CD4-positive, alpha-beta memory T cell (primary cell): ENCODE measurements around the gene RAB35. TPM values are rescaled to one million over a fixed set of nuclear protein-coding genes. Genes with fewer than 3 reads are reported as not detected.

ENCODE experiments used
- CTCF ChIA-PET: fragments of 350-600 bp; sonication (Branson Sonifier 250); formaldehyde crosslinking; loops from one replicate; lab custom pipeline; 2021; ENCODE audit warnings: inconsistent platforms; ENCODE audit not compliant: partially characterized antibody; lab: Charles Lee
- POLR2A ChIA-PET: fragments of 350-600 bp; sonication (Branson Sonifier 250); formaldehyde crosslinking; loops from one replicate; lab custom pipeline; 2021; ENCODE audit not compliant: partially characterized antibody; lab: Charles Lee
- DNase-seq, 5 donors: peaks; one replicate each; pipeline versions ENCODE4 v3.0.0 to v3.0.0-alpha.2; 2020 to 2022; ENCODE audit warnings: mixed read lengths in 1 of 5
- H3K27ac ChIP-seq: one replicate; pipeline ENCODE4 v1.7.0; 2013; ENCODE audit warnings: low read depth, low read length
- H3K27me3 ChIP-seq: 2 replicates; pipeline ENCODE4 v1.7.0; 2013; ENCODE audit warnings: mild to moderate bottlenecking, low read length, moderate library complexity; ENCODE audit not compliant: insufficient read depth
- H3K36me3 ChIP-seq: 2 replicates; pipeline ENCODE4 v1.7.0; 2013; ENCODE audit warnings: mild to moderate bottlenecking, low read length, moderate library complexity; ENCODE audit not compliant: insufficient read depth
- H3K4me1 ChIP-seq: 2 replicates; pipeline ENCODE4 v1.7.0; 2013; ENCODE audit warnings: mild to moderate bottlenecking, low read length, moderate library complexity; ENCODE audit not compliant: insufficient read depth
- H3K4me3 ChIP-seq, 2 donors: one replicate each; pipeline ENCODE4 v1.7.0; 2013; ENCODE audit warnings: low read length in 2 of 2, mild to moderate bottlenecking in 1 of 2
- H3K9me3 ChIP-seq, 2 donors: one replicate each; pipeline ENCODE4 v1.7.0; 2013; ENCODE audit warnings: low read length in 2 of 2, control low read depth in 1 of 2; ENCODE audit not compliant: control insufficient read depth in 1 of 2
- H3K27ac Mint-ChIP-seq, 7 donors: one replicate each; pipeline ENCODE4 v1.8.0; 2020 to 2021; ENCODE audit warnings: mixed read lengths in 7 of 7, mild to moderate bottlenecking in 6 of 7, inconsistent platforms in 3 of 7, moderate library complexity in 3 of 7
- H3K27me3 Mint-ChIP-seq, 2 donors: one replicate each; pipeline ENCODE4 v1.8.0; 2020 to 2021; ENCODE audit warnings: mixed read lengths in 2 of 2
- H3K36me3 Mint-ChIP-seq, 2 donors: one replicate each; pipeline ENCODE4 v1.8.0; 2020 to 2021; ENCODE audit warnings: mixed read lengths in 2 of 2, inconsistent platforms in 1 of 2, mild to moderate bottlenecking in 1 of 2
- H3K4me1 Mint-ChIP-seq, 4 donors: one replicate each; pipeline ENCODE4 v1.8.0; 2020 to 2021; ENCODE audit warnings: mixed read lengths in 4 of 4, mild to moderate bottlenecking in 1 of 4
- H3K4me3 Mint-ChIP-seq, 8 donors: one replicate each; pipeline ENCODE4 v1.8.0; 2020 to 2021; ENCODE audit warnings: mixed read lengths in 8 of 8, mild to moderate bottlenecking in 7 of 8, moderate library complexity in 6 of 8, inconsistent platforms in 3 of 8
- H3K9me3 Mint-ChIP-seq, 8 donors: one replicate each; pipeline ENCODE4 v1.8.0; 2020 to 2021; ENCODE audit warnings: mixed read lengths in 8 of 8, mild to moderate bottlenecking in 5 of 8, inconsistent platforms in 3 of 8, moderate library complexity in 1 of 8
- intact Hi-C: fragments of 100-400 bp; cut with micrococcal nuclease; formaldehyde crosslinking; loops from one replicate; pipeline ENCODE4 v1.15.1; 2023
- polyA plus RNA-seq, 2 donors: library from polyadenylated mRNA; unstranded; fragments of 300-500 nt; fragmentation: Illumina TruSeq; gene quantifications; one replicate each; pipeline ENCODE4 v1.2.3, GENCODE V29; 2021
- total RNA-seq, 2 experiments: library from RNA; stranded (reverse); gene quantifications; one replicate each; pipeline ENCODE4 v1.2.3, GENCODE V29; 2021

RAB35 gene
- total and polyA plus RNA-seq, 4 experiments from 2014 or later, result 12.4 to 71.3 (median 45.4) TPM

GRCh38 chr12:120141336-120141735 lies 24.8 kb upstream of the RAB35 start:
- Mint-ChIP-seq H3K4me3 (no peak overlapping the region), H3K4me1 (peaks cover 0 to 2% (median 0%) of the 10 kb centered on the region in 4 donors), H3K9me3 (no peaks in the 10 kb centered on the region), H3K27ac (peak overlapping the region in 1 of 7 donors; percentile 2), H3K27me3 (no peaks in the 10 kb centered on the region), H3K36me3 (peaks cover 53 to 78% of the 10 kb centered on the region in 2 donors)
- H3K27me3 ChIP-seq, result no peaks in the 10 kb centered on the region
- H3K4me1 ChIP-seq, result no peaks in the 10 kb centered on the region
- ChIA-PET POLR2A (no interaction called here), CTCF (no interaction called here)
- intact Hi-C loops, result no loop called here
- H3K27ac ChIP-seq, result no peak overlapping the region
- H3K4me3 ChIP-seq, result no peak overlapping the region
- no peak for DNase-seq
- H3K36me3 ChIP-seq, result peaks cover 78% of the 10 kb centered on the region
- H3K9me3 ChIP-seq, result no peaks in the 10 kb centered on the region

GRCh38 chr12:120140603-120141002 lies 24.1 kb upstream of the RAB35 start:
- no peaks in the 10 kb centered on the region for H3K27me3 Mint-ChIP-seq
- peaks cover 0 to 2% (median 0%) of the 10 kb centered on the region in 4 donors for H3K4me1 Mint-ChIP-seq
- H3K9me3 Mint-ChIP-seq, result no peaks in the 10 kb centered on the region
- POLR2A ChIA-PET, result no interaction called here
- intact Hi-C loops, result no loop called here
- Histone ChIP-seq H3K9me3 (no peaks in the 10 kb centered on the region), H3K27ac (no peak overlapping the region), H3K27me3 (no peaks in the 10 kb centered on the region), H3K36me3 (peaks cover 84% of the 10 kb centered on the region), H3K4me3 (no peak overlapping the region), H3K4me1 (no peaks in the 10 kb centered on the region)
- no peak overlapping the region for H3K4me3 Mint-ChIP-seq
- CTCF ChIA-PET, result no interaction called here
- DNase-seq, result no peak
- peaks cover 56 to 83% of the 10 kb centered on the region in 2 donors for H3K36me3 Mint-ChIP-seq
- H3K27ac Mint-ChIP-seq, result no peak overlapping the region

- no peak for DNase-seq
- H3K27ac Mint-ChIP-seq, result peak overlapping the region in 2 of 7 donors; percentile 29 to 81
- intact Hi-C loops, result no loop called here
- no peak overlapping the region for H3K4me3 Mint-ChIP-seq
- no peaks in the 10 kb centered on the region for H3K27me3 Mint-ChIP-seq
- no peaks in the 10 kb centered on the region for H3K9me3 ChIP-seq
- H3K4me1 ChIP-seq, result no peaks in the 10 kb centered on the region
- no peaks in the 10 kb centered on the region for H3K27me3 ChIP-seq
- H3K36me3 Mint-ChIP-seq, result peaks cover 52 to 84% of the 10 kb centered on the region in 2 donors
- ChIA-PET CTCF (no interaction called here), POLR2A (no interaction called here)
- H3K27ac ChIP-seq, result no peak overlapping the region
- H3K36me3 ChIP-seq, result peaks cover 80% of the 10 kb centered on the region
- peaks cover 0 to 2% (median 0%) of the 10 kb centered on the region in 4 donors for H3K4me1 Mint-ChIP-seq
- H3K4me3 ChIP-seq, result no peak overlapping the region
- no peaks in the 10 kb centered on the region for H3K9me3 Mint-ChIP-seq
Measured at GRCh38 chr12:120139958-120140357, 23.4 kb upstream of the RAB35 start.

- H3K4me3 ChIP-seq, result no peak overlapping the region
- intact Hi-C loops, result no loop called here
- H3K4me1 Mint-ChIP-seq, result peaks cover 0 to 2% (median 0%) of the 10 kb centered on the region in 4 donors
- no peak overlapping the region for H3K27ac Mint-ChIP-seq
- no peaks in the 10 kb centered on the region for H3K9me3 Mint-ChIP-seq
- H3K27ac ChIP-seq, result no peak overlapping the region
- no peak for DNase-seq
- H3K4me3 Mint-ChIP-seq, result no peak overlapping the region
- no peaks in the 10 kb centered on the region for H3K9me3 ChIP-seq
- H3K27me3 ChIP-seq, result no peaks in the 10 kb centered on the region
- H3K4me1 ChIP-seq, result no peaks in the 10 kb centered on the region
- no peaks in the 10 kb centered on the region for H3K27me3 Mint-ChIP-seq
- CTCF ChIA-PET, result no interaction called here
- peaks cover 53 to 86% of the 10 kb centered on the region in 2 donors for H3K36me3 Mint-ChIP-seq
- POLR2A ChIA-PET, result no interaction called here
- peaks cover 83% of the 10 kb centered on the region for H3K36me3 ChIP-seq
Measured at GRCh38 chr12:120138366-120138765, 21.8 kb upstream of the RAB35 start.

GRCh38 chr12:120137833-120138232 lies 21.3 kb upstream of the RAB35 start:
- no peak for DNase-seq
- no peaks in the 10 kb centered on the region for H3K9me3 ChIP-seq
- intact Hi-C loops, result no loop called here
- no peak overlapping the region for H3K27ac Mint-ChIP-seq
- POLR2A ChIA-PET, result no interaction called here
- peaks cover 88% of the 10 kb centered on the region for H3K36me3 ChIP-seq
- peaks cover 0 to 2% (median 0%) of the 10 kb centered on the region in 4 donors for H3K4me1 Mint-ChIP-seq
- no peaks in the 10 kb centered on the region for H3K27me3 Mint-ChIP-seq
- H3K4me3 Mint-ChIP-seq, result no peak overlapping the region
- H3K4me3 ChIP-seq, result no peak overlapping the region
- H3K27ac ChIP-seq, result no peak overlapping the region
- no peaks in the 10 kb centered on the region for H3K4me1 ChIP-seq
- H3K9me3 Mint-ChIP-seq, result no peaks in the 10 kb centered on the region
- CTCF ChIA-PET, result no interaction called here
- H3K36me3 Mint-ChIP-seq, result peaks cover 54 to 90% of the 10 kb centered on the region in 2 donors
- H3K27me3 ChIP-seq, result no peaks in the 10 kb centered on the region

GRCh38 chr12:120136093-120136770 lies 19.7 kb upstream of the RAB35 start:
- Histone ChIP-seq H3K36me3 (peaks cover 88% of the 10 kb centered on the region), H3K4me3 (no peak overlapping the region), H3K27ac (no peak overlapping the region), H3K4me1 (no peaks in the 10 kb centered on the region), H3K27me3 (no peaks in the 10 kb centered on the region), H3K9me3 (no peaks in the 10 kb centered on the region)
- Mint-ChIP-seq H3K9me3 (no peaks in the 10 kb centered on the region), H3K27me3 (no peaks in the 10 kb centered on the region), H3K4me3 (no peak overlapping the region), H3K27ac (peak overlapping the region in 1 of 7 donors; percentile 36), H3K36me3 (peaks cover 53 to 91% of the 10 kb centered on the region in 2 donors), H3K4me1 (peaks cover 0 to 2% (median 0%) of the 10 kb centered on the region in 4 donors)
- CTCF ChIA-PET, result no interaction called here
- intact Hi-C loops, result no loop called here
- no peak for DNase-seq
- POLR2A ChIA-PET, result no interaction called here

- CTCF ChIA-PET, result no interaction called here
Measured at GRCh38 chr12:120134307-120134980, 17.9 kb upstream of the RAB35 start.

More at GRCh38 chr12:120134307-120134980, 17.9 kb upstream of the RAB35 start:
- Mint-ChIP-seq H3K4me3 (no peak overlapping the region), H3K36me3 (peaks cover 41 to 89% of the 10 kb centered on the region in 2 donors), H3K9me3 (no peaks in the 10 kb centered on the region), H3K27me3 (no peaks in the 10 kb centered on the region), H3K27ac (peak overlapping the region in 1 of 7 donors; percentile 5), H3K4me1 (no peaks in the 10 kb centered on the region)
- intact Hi-C loops, result no loop called here
- no peaks in the 10 kb centered on the region for H3K4me1 ChIP-seq
- H3K36me3 ChIP-seq, result peaks cover 88% of the 10 kb centered on the region
- DNase-seq, result no peak
- no peak overlapping the region for H3K27ac ChIP-seq
- POLR2A ChIA-PET, result interaction anchor here (1.2 kb wide), 1 partner anchor 8 kb away, joined by 3 read pairs; no protein-coding TSS in a partner anchor
- no peaks in the 10 kb centered on the region for H3K9me3 ChIP-seq
- no peak overlapping the region for H3K4me3 ChIP-seq
- H3K27me3 ChIP-seq, result no peaks in the 10 kb centered on the region
